Thoracic aorta (tissue), 2 donors: ENCODE results near the gene SLX4. TPM values are rescaled to one million over a fixed set of nuclear protein-coding genes. Genes with fewer than 3 reads are reported as not detected.
"Not testable (repeated sequence)": the region's sequence is repeated elsewhere in the genome, so short reads cannot be mapped to it uniquely, and the experiment has no call there.

Experiments
- ATAC-seq: fragments of 150-250 bp; one replicate; pipeline ENCODE4 v1.8.0; 2017; ENCODE audit warnings: low read depth; ENCODE audit not compliant: insufficient number of reproducible peaks, low FRiP score
- DNase-seq: peaks from one replicate; pipeline ENCODE4 v3.0.0-alpha.2; 2020; ENCODE audit warnings: low spot score
- H3K27ac ChIP-seq, 2 donors: fragments of 200-600 bp; sonication (generic); 1 replicate in 1 of 2; 2 replicates in 1 of 2; pipeline ENCODE4 v1.5.1; 2016; ENCODE audit warnings: mild to moderate bottlenecking in 2 of 2, moderate library complexity in 2 of 2
- H3K27me3 ChIP-seq: fragments of 200-600 bp; sonication (generic); replicated peaks from 2 replicates; pipeline ENCODE4 v1.6.0; 2016; ENCODE audit warnings: mild to moderate bottlenecking; ENCODE audit not compliant: insufficient read depth
- H3K36me3 ChIP-seq: fragments of 200-600 bp; sonication (generic); one replicate; pipeline ENCODE4 v1.5.1; 2016
- H3K4me1 ChIP-seq, 2 donors: fragments of 200-600 bp; sonication (generic); 1 replicate in 1 of 2; 2 replicates in 1 of 2; pipeline versions ENCODE4 v1.5.1 to v1.6.0; 2016; ENCODE audit warnings: low read depth in 2 of 2, mild to moderate bottlenecking in 1 of 2; ENCODE audit not compliant: control insufficient read depth in 1 of 2
- H3K4me3 ChIP-seq: fragments of 200-600 bp; sonication (generic); 2 replicates; pipeline ENCODE4 v1.5.1; 2016; ENCODE audit warnings: mild to moderate bottlenecking
- H3K9me3 ChIP-seq: fragments of 200-600 bp; sonication (generic); 2 replicates; pipeline ENCODE4 v1.5.1; 2016
- CTCF ChIP-seq: fragments of 200-600 bp; sonication (generic); IDR thresholded peaks from one replicate; pipeline ENCODE4 v1.5.1; 2019; ENCODE audit warnings: antibody characterized with exemption
- total RNA-seq, 2 donors: library from RNA; depleted of rRNA; stranded (reverse); fragments of >200 nt; gene quantifications; one replicate each; pipeline versions ENCODE4 v1.1.0 to v1.2.3, GENCODE V29; 2016

Gene SLX4
- total RNA-seq, 2 donors from 2014 or later: 6.9 to 7.8 TPM

- H3K9me3 ChIP-seq: no peaks in the 10 kb centered on the region
- H3K36me3 ChIP-seq: no peaks in the 10 kb centered on the region
- H3K4me3 ChIP-seq: no peak overlapping the region
- H3K27ac ChIP-seq: no peak overlapping the region
- TF ChIP-seq CTCF: no peak
- ATAC-seq: no peak
- no peak for DNase-seq
- H3K27me3 ChIP-seq: no peaks in the 10 kb centered on the region
- H3K4me1 ChIP-seq: no peaks in the 10 kb centered on the region
Observed at GRCh38 chr16:3623642-3624041, 12.2 kb upstream of the SLX4 start.

- no peak for DNase-seq
Observed at GRCh38 chr16:3618769-3619141, 7.3 kb upstream of the SLX4 start.

GRCh38 chr16:3612510-3613466, 1.4 kb upstream of the SLX4 start:
- Histone ChIP-seq H3K27ac (no peak overlapping the region), H3K9me3 (no peaks in the 10 kb centered on the region), H3K4me3 (peak overlapping the region; percentile 95), H3K27me3 (no peaks in the 10 kb centered on the region), H3K36me3 (no peaks in the 10 kb centered on the region), H3K4me1 (peaks cover 13 to 21% of the 10 kb centered on the region in 2 donors)
- TF ChIP-seq CTCF: no peak
- no peak for ATAC-seq
- no peak for DNase-seq

More at GRCh38 chr16:3618769-3619141, 7.3 kb upstream of the SLX4 start:
- TF ChIP-seq CTCF: no peak
- H3K36me3 ChIP-seq: no peaks in the 10 kb centered on the region
- no peaks in the 10 kb centered on the region for H3K27me3 ChIP-seq
- ATAC-seq: no peak
- no peak overlapping the region for H3K4me3 ChIP-seq
- H3K9me3 ChIP-seq: no peaks in the 10 kb centered on the region
- H3K27ac ChIP-seq: no peak overlapping the region
- no peaks in the 10 kb centered on the region for H3K4me1 ChIP-seq

GRCh38 chr16:3610698-3611145, 684 bp downstream of the SLX4 start:
- no peak for DNase-seq
- no peak for ATAC-seq
- Histone ChIP-seq H3K4me3 (peak overlapping the region; percentile 95), H3K36me3 (peaks cover 4% of the 10 kb centered on the region), H3K4me1 (peaks cover 13 to 21% of the 10 kb centered on the region in 2 donors), H3K9me3 (no peaks in the 10 kb centered on the region), H3K27ac (peak overlapping the region; percentile 62 to 80), H3K27me3 (no peaks in the 10 kb centered on the region)
- TF ChIP-seq CTCF: no peak

- Histone ChIP-seq H3K9me3 (no peaks in the 10 kb centered on the region), H3K27me3 (no peaks in the 10 kb centered on the region), H3K36me3 (peaks cover 4% of the 10 kb centered on the region), H3K4me1 (peaks cover 13 to 21% of the 10 kb centered on the region in 2 donors), H3K4me3 (peak overlapping the region; percentile 95), H3K27ac (no peak overlapping the region)
- ATAC-seq (no peak), DNase-seq (no peak)
- TF ChIP-seq CTCF: no peak
Observed at GRCh38 chr16:3609895-3610697, 1.3 kb downstream of the SLX4 start.

GRCh38 chr16:3608976-3609375, 2.4 kb downstream of the SLX4 start:
- not testable (repeated sequence) for H3K27me3 ChIP-seq, H3K4me3 ChIP-seq, DNase-seq, ATAC-seq, H3K9me3 ChIP-seq, H3K36me3 ChIP-seq, H3K27ac ChIP-seq
- H3K4me1 ChIP-seq: peaks cover 13 to 21% of the 10 kb centered on the region in 2 donors
